ENCODE results near the gene ACSF3.

DNA sequence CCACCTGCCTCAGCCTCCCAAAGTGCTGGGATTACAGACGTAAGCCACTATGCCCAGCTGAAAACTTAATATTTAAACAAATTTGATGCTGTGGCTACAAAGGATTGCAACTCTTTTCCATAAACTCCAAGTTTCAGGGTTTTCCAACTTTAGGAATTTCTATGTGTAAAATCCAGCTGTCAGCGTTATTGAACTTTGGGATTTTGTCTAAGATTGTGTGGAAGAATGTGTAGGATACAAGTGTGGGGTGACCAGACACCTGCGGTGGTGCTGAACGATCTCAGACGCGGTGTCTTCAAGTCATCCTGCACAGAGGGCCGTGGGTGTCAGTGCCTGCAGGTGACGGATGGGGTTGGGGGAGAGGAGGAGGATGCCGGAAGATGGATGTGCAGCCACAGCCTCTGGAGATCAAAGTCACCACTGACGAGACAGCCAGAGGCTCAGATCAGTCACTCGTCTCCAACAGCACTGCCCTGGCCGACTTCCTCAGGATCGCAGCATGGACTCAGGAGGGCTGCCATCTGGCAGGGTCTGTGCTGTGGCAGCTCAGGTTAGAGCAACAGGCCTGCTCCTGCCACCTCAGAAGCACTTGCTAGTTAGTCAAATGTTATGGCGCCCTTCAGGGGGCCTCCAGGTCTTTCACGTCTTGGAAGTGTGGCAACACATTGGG is 13.0 kb downstream of the ACSF3 start:
- no peak for TF ChIP-seq CTCF (IDR thresholded peaks at IDR 0.05; ENCODE audit: low read depth, low read length)
- TF ChIP-seq POLR2A (IDR thresholded peaks at IDR 0.05; ENCODE audit: extremely low read depth, insufficient read length): no peak
- TF ChIP-seq MAX (IDR thresholded peaks at IDR 0.05; ENCODE audit: low read depth, low read length): no peak
